Amygdala (tissue), 56 donors: ENCODE data around the gene PLPPR5.

ENCODE experiments used
- DNase-seq, 56 donors: peaks; one replicate each; lab custom pipeline; 2025; lab: John Stamatoyannopoulos, UW

The PLPPR5 gene

GRCh38 chr1:98870959-98871903 lies 133.4 kb downstream of the PLPPR5 start:
- DNase-seq = peak in 1 of 56 donors; percentile 1

DNA sequence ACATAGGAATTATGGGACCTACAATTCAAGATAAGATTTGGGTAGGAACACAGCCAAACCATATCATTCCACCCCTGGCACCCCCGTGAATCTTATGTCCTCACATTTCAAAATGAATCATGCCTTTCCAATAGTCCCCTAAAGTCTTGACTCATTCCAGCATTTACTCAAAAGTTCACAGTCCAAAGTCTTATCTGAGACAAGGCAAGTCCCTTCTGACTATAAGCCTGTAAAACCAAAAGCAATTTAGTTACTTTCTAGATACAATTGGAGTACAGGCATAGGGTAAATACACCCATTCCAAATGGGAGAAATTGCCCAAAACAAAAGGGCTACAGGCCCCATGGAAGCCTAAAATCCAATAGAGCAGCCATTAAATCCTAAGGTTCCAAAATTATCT lies 138.9 kb downstream of the PLPPR5 start:
- no peak for DNase-seq

DNA sequence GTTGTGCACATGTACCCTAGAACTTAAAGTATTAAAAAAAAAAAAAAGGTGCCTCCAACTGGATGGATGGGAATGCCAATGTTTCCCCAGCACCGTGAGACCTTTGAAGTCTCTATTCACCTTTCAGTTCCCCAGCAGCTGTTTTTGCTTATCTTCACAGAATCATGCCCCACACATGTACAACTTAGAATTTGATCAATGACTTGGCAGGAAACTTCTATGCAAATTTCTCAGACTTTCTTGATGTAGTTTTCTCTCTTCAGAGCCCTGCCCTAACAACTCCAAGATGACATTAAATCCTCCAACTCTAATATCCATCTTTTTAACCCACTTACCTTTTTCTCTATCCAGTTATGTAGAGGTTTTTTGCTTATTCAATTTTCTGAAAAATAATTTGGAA lies 144.3 kb downstream of the PLPPR5 start:
- DNase-seq = no peak

DNA sequence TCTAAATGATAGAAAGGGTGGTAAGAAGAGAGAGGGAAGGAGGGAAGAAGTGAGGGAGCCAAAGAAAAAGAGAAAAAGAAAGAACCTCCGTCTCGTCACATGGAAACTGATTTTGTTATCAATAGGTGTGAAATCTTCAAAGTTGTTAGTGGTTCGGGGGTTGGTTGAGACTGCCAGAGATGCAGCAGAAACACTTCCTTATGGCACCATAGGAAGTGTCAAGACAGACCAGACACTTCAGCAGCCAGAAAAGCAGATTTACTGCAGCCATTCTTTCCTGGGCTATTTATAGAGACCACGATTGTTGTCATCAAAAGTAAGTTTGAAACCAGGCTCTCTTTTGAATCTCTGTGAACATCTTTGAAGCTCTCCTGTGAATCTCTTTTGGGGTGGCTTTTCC lies 150.5 kb downstream of the PLPPR5 start:
- DNase-seq = no peak

GRCh38 chr1:98849969-98850636 lies 154.6 kb downstream of the PLPPR5 start:
- DNase-seq = no peak

GRCh38 chr1:98842241-98842640 lies 162.4 kb downstream of the PLPPR5 start:
- no peak for DNase-seq
